ENCODE results near the gene B4GALT4.

DNA sequence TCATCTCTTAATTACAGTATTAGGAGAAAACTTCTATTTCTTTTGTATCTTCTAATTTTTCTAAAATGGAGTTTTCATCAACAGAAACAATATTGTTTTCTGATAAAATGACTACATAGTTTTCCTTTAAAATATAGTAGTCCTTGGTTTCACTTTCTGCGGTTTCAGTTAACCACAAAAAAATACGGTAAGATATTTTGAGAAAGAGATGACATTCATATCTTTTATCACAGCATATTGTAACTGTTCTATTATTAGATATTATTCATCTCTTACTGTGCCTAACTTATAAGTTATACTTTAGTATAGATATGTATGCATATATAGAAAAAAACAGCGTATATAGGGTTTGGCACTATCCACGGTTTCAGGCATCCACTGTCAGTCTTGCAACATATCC, 2.3 kb downstream of the B4GALT4 start:
- TF ChIP-seq, protein P1, sequence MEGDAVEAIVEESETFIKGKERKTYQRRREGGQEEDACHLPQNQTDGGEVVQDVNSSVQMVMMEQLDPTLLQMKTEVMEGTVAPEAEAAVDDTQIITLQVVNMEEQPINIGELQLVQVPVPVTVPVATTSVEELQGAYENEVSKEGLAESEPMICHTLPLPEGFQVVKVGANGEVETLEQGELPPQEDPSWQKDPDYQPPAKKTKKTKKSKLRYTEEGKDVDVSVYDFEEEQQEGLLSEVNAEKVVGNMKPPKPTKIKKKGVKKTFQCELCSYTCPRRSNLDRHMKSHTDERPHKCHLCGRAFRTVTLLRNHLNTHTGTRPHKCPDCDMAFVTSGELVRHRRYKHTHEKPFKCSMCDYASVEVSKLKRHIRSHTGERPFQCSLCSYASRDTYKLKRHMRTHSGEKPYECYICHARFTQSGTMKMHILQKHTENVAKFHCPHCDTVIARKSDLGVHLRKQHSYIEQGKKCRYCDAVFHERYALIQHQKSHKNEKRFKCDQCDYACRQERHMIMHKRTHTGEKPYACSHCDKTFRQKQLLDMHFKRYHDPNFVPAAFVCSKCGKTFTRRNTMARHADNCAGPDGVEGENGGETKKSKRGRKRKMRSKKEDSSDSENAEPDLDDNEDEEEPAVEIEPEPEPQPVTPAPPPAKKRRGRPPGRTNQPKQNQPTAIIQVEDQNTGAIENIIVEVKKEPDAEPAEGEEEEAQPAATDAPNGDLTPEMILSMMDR (IDR thresholded peaks at IDR 0.05 in 4 of 5, conservative IDR thresholded peaks at IDR 0.05 in 1 of 5) = no peak
- no peak for TF ChIP-seq POLR2A (IDR thresholded peaks at IDR 0.05)
